ENCODE measurements around the gene PEX3. TPM values are rescaled to one million over a fixed set of nuclear protein-coding genes. Genes with fewer than 3 reads are reported as not detected.

PEX3 gene
- total RNA-seq, 1 donor from 2014 or later: 16.3 TPM

- H3K4me3 Mint-ChIP-seq (ENCODE audit: unreplicated experiment): peak overlapping the region; percentile 67
- peak; percentile 61 for DNase-seq (ENCODE audit: low spot score)
- no peak overlapping the region for H3K27ac Mint-ChIP-seq (ENCODE audit: unreplicated experiment)
- peaks cover 11% of the 10 kb centered on the region for H3K27me3 Mint-ChIP-seq (ENCODE audit: unreplicated experiment)
- H3K4me1 Mint-ChIP-seq (ENCODE audit: unreplicated experiment): peaks cover 6% of the 10 kb centered on the region
- no peaks in the 10 kb centered on the region for H3K9me3 Mint-ChIP-seq (ENCODE audit: unreplicated experiment)
- H3K36me3 Mint-ChIP-seq (ENCODE audit: low read depth, unreplicated experiment): peaks cover 3% of the 10 kb centered on the region
- no peak for TF ChIP-seq CTCF (IDR thresholded peaks at IDR 0.05; ENCODE audit: unreplicated experiment)
Observed at GRCh38 chr6:143536866-143537691, 86.5 kb downstream of the PEX3 start.

GRCh38 chr6:143538374-143538773, 87.8 kb downstream of the PEX3 start:
- Mint-ChIP-seq H3K36me3 (ENCODE audit: low read depth, unreplicated experiment) (peaks cover 3% of the 10 kb centered on the region), H3K27me3 (ENCODE audit: unreplicated experiment) (peaks cover 11% of the 10 kb centered on the region), H3K4me3 (ENCODE audit: unreplicated experiment) (peak overlapping the region; percentile 35), H3K4me1 (ENCODE audit: unreplicated experiment) (peaks cover 6% of the 10 kb centered on the region), H3K27ac (ENCODE audit: unreplicated experiment) (no peak overlapping the region), H3K9me3 (ENCODE audit: unreplicated experiment) (no peaks in the 10 kb centered on the region)
- no peak for DNase-seq (ENCODE audit: low spot score)
- no peak for TF ChIP-seq CTCF (IDR thresholded peaks at IDR 0.05; ENCODE audit: unreplicated experiment)

DNA sequence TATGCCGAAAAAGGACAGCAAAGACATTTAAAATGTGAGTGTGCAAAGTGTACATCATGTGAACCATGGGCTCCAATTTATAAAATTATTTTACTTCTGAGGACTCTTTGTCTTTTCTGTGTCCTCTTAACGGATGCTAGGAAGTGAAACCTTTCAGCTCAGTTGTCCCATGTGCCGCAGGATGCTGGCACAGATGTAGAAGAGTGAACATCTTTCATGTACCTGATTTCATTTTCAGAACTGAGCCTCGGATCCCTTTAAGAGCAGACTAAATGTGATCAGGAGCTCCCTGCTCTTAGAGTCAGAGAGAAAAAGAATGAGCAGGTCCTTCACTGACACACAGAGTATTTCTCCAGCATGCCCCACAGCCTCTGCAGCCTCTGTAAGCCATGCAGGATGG, 88.5 kb downstream of the PEX3 start:
- no peak overlapping the region for H3K4me3 Mint-ChIP-seq (ENCODE audit: unreplicated experiment)
- no peak overlapping the region for H3K27ac Mint-ChIP-seq (ENCODE audit: unreplicated experiment)
- peaks cover 3% of the 10 kb centered on the region for H3K36me3 Mint-ChIP-seq (ENCODE audit: low read depth, unreplicated experiment)
- H3K9me3 Mint-ChIP-seq (ENCODE audit: unreplicated experiment): no peaks in the 10 kb centered on the region
- TF ChIP-seq CTCF (IDR thresholded peaks at IDR 0.05; ENCODE audit: unreplicated experiment): no peak
- peaks cover 6% of the 10 kb centered on the region for H3K4me1 Mint-ChIP-seq (ENCODE audit: unreplicated experiment)
- DNase-seq (ENCODE audit: low spot score): no peak
- peaks cover 11% of the 10 kb centered on the region for H3K27me3 Mint-ChIP-seq (ENCODE audit: unreplicated experiment)

DNA sequence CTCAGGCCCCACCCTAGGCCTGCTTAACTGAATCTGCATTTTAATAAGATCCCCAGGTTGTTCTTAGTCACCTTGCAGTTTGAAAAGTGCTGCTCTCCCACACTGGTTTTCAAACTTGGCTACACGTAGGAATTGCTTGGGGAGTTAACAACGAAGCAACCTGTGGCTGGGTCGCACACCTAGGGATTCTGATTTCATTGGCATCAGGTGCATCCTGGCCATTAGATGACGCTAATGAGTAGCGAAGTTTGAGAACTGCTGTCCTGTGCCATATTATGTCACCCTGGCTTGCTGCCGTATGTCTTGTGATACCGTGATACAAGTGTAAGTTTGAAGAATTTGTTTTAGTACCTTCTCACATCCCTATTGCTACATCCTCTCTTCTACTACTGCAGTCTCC, 89.1 kb downstream of the PEX3 start:
- no peak overlapping the region for H3K27ac Mint-ChIP-seq (ENCODE audit: unreplicated experiment)
- H3K36me3 Mint-ChIP-seq (ENCODE audit: low read depth, unreplicated experiment): peaks cover 3% of the 10 kb centered on the region
- no peak for DNase-seq (ENCODE audit: low spot score)
- H3K27me3 Mint-ChIP-seq (ENCODE audit: unreplicated experiment): peaks cover 9% of the 10 kb centered on the region
- peaks cover 6% of the 10 kb centered on the region for H3K4me1 Mint-ChIP-seq (ENCODE audit: unreplicated experiment)
- H3K9me3 Mint-ChIP-seq (ENCODE audit: unreplicated experiment): no peaks in the 10 kb centered on the region
- H3K4me3 Mint-ChIP-seq (ENCODE audit: unreplicated experiment): no peak overlapping the region
- TF ChIP-seq CTCF (IDR thresholded peaks at IDR 0.05; ENCODE audit: unreplicated experiment): no peak

DNA sequence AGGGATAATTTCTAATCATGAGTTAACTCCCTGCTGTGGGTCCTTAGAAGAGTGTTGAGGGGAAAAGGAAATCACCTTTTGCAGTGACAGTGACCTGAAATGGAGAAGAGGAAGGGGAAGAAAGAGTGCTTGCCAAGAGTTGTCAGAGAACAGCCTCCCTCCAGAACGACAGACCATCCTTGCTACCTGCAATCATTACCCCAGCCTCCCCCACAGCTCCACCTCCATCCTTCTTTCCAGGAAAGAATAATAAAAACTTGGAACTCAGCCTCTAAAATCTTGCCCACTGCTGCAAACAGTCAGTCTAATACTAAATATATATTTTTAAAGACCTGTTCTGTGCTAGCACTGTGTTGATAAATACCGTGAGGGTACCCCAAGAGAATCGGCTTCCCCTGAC, 89.6 kb downstream of the PEX3 start:
- Mint-ChIP-seq H3K27ac (ENCODE audit: unreplicated experiment) (no peak overlapping the region), H3K36me3 (ENCODE audit: low read depth, unreplicated experiment) (peaks cover 3% of the 10 kb centered on the region), H3K4me1 (ENCODE audit: unreplicated experiment) (peaks cover 6% of the 10 kb centered on the region), H3K9me3 (ENCODE audit: unreplicated experiment) (no peaks in the 10 kb centered on the region), H3K4me3 (ENCODE audit: unreplicated experiment) (no peak overlapping the region), H3K27me3 (ENCODE audit: unreplicated experiment) (peaks cover 9% of the 10 kb centered on the region)
- no peak for TF ChIP-seq CTCF (IDR thresholded peaks at IDR 0.05; ENCODE audit: unreplicated experiment)
- DNase-seq (ENCODE audit: low spot score): no peak
